Mesendoderm (in vitro differentiated cells): ENCODE data around the gene SSR2.
A peak's percentile ranks its signal among the peaks of the same experiment; 100 is the strongest.
"Not testable (repeated sequence)": the region's sequence is repeated elsewhere in the genome, so short reads cannot be mapped to it uniquely, and the experiment has no call there.

Source experiments
- DNase-seq: peaks from one replicate; pipeline ENCODE4 v3.0.0; 2013
- H2AK5ac ChIP-seq: 2 replicates; pipeline ENCODE4 v1.6.1; 2013; ENCODE audit warnings: low read length, inconsistent platforms
- H2BK120ac ChIP-seq: 2 replicates; pipeline ENCODE4 v1.6.1; 2013; ENCODE audit warnings: low read depth, mild to moderate bottlenecking, low read length, moderate library complexity, mixed read lengths
- H2BK15ac ChIP-seq: replicated peaks from 2 replicates; pipeline ENCODE4 v1.6.1; 2013; ENCODE audit warnings: low read depth, mild to moderate bottlenecking, moderate library complexity
- H2BK5ac ChIP-seq: 2 replicates; pipeline ENCODE4 v1.6.1; 2013; ENCODE audit warnings: low read length, inconsistent platforms
- H3K18ac ChIP-seq: 2 replicates; pipeline ENCODE4 v1.6.1; 2013; ENCODE audit warnings: mild to moderate bottlenecking, low read length, mixed read lengths
- H3K23ac ChIP-seq: one replicate; pipeline ENCODE4 v1.6.1; 2013; ENCODE audit warnings: low read length
- H3K27ac ChIP-seq: 2 replicates; pipeline ENCODE4 v1.5.1; 2013; ENCODE audit warnings: low read depth, mild to moderate bottlenecking, inconsistent platforms, low read length, moderate library complexity
- H3K27me3 ChIP-seq: 2 replicates; pipeline ENCODE4 v1.6.1; 2013; ENCODE audit warnings: low read length, control low read depth, mild to moderate bottlenecking, inconsistent platforms; ENCODE audit not compliant: insufficient read depth, poor library complexity
- H3K36me3 ChIP-seq: 2 replicates; pipeline ENCODE4 v1.6.1; 2013; ENCODE audit warnings: low read length, inconsistent platforms; ENCODE audit not compliant: control insufficient read depth, insufficient read depth
- H3K4ac ChIP-seq: one replicate; pipeline ENCODE4 v1.6.1; 2013; ENCODE audit warnings: low read depth, mild to moderate bottlenecking, low read length, moderate library complexity
- H3K4me1 ChIP-seq: 2 replicates; pipeline ENCODE4 v1.6.1; 2013; ENCODE audit warnings: low read depth, low read length, inconsistent platforms; ENCODE audit not compliant: control insufficient read depth
- H3K4me2 ChIP-seq: 2 replicates; pipeline ENCODE4 v1.6.1; 2013; ENCODE audit warnings: low read length
- H3K4me3 ChIP-seq: 2 replicates; pipeline ENCODE4 v1.5.1; 2013; ENCODE audit warnings: mild to moderate bottlenecking, low read length
- H3K56ac ChIP-seq: one replicate; pipeline ENCODE4 v1.6.1; 2013; ENCODE audit warnings: low read length
- H3K79me1 ChIP-seq: 2 replicates; pipeline ENCODE4 v1.6.1; 2013; ENCODE audit warnings: low read length, inconsistent platforms
- H3K79me2 ChIP-seq: 2 replicates; pipeline ENCODE4 v1.6.1; 2013; ENCODE audit warnings: mild to moderate bottlenecking, low read length; ENCODE audit not compliant: control insufficient read depth, insufficient read depth
- H3K9ac ChIP-seq: 2 replicates; pipeline ENCODE4 v1.6.1; 2013; ENCODE audit warnings: low read length, inconsistent platforms
- H4K5ac ChIP-seq: one replicate; pipeline ENCODE4 v1.6.1; 2013; ENCODE audit warnings: low read length
- H4K8ac ChIP-seq: one replicate; pipeline ENCODE4 v1.6.1; 2013; ENCODE audit warnings: low read depth, mild to moderate bottlenecking, control low read depth, low read length, moderate library complexity
- WGBS: extraction: QIAGEN DNeasy Blood & Tissue Kit; methylation state at CpG from one replicate; pipeline ENCODE4 v1.1.7; 2013; ENCODE audit warnings: low lambda C conversion rate, missing lambda C conversion rate; ENCODE audit not compliant: insufficient coverage; ENCODE audit errors: extremely low coverage; 5-methylcytosine and 5-hydroxymethylcytosine counted together

SSR2 gene

DNA sequence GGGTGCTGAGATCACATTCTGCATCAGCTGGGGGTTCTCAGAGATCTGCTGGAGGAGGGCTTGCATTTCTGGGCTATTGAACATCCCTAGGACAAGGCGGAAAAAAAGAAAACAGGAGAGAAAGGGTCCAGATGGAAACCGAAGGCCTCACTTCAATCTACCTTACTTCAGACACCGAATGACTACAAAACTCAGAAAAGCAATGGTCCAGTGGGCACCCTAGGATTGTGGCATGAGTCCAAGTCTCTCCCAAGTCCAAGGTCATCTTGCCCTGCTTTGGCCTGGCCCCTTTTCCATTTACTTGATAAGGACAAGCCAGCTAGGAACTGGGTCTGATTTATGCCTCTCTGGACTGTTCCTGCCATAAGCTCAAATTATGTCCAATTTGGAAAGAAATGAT, 22.1 kb upstream of the SSR2 start:
- peaks cover 7% of the 10 kb centered on the region for H3K36me3 ChIP-seq
- no peak overlapping the region for H2BK5ac ChIP-seq
- no peak overlapping the region for H2AK5ac ChIP-seq
- no peak overlapping the region for H3K4me2 ChIP-seq
- no peak overlapping the region for H4K8ac ChIP-seq
- no peaks in the 10 kb centered on the region for H3K79me1 ChIP-seq
- H2BK120ac ChIP-seq, result no peak overlapping the region
- no peak overlapping the region for H3K23ac ChIP-seq
- no peak overlapping the region for H3K4ac ChIP-seq
- no peak overlapping the region for H3K56ac ChIP-seq
- H4K5ac ChIP-seq, result no peak overlapping the region
- H3K79me2 ChIP-seq, result no peaks in the 10 kb centered on the region
- no peak overlapping the region for H3K9ac ChIP-seq
- H3K18ac ChIP-seq, result no peak overlapping the region
- WGBS, result no CpG with 5 or more reads among the region's 3 CpGs
- H2BK15ac ChIP-seq, result no peak overlapping the region
- H3K27ac ChIP-seq, result no peak overlapping the region
- DNase-seq, result no peak
- no peaks in the 10 kb centered on the region for H3K27me3 ChIP-seq
- no peak overlapping the region for H3K4me3 ChIP-seq
- no peaks in the 10 kb centered on the region for H3K4me1 ChIP-seq

DNA sequence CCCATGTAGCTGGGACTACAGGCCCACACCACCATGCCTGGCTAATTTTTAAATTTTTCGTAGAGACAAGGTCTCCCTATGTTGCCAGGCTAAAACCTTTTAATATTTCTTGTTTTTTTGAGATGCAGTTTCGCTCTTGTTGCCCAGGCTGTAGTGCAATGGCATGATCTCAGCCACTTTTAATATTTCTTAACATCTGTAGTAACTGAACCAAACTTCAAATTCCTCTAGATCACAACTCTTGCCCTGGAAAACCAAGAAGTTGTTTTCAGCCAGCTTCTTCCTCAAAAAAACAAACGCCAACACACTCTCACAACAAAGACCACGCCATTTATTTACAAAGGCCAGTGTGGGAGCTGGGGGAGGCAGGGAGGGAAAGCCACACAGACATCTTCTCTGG, 14.2 kb upstream of the SSR2 start:
- H4K8ac ChIP-seq, H3K56ac ChIP-seq, DNase-seq, H2BK15ac ChIP-seq, H2BK5ac ChIP-seq, H3K79me1 ChIP-seq, H2BK120ac ChIP-seq, H3K36me3 ChIP-seq, H3K23ac ChIP-seq, H3K79me2 ChIP-seq, H3K9ac ChIP-seq, H3K18ac ChIP-seq, H3K27ac ChIP-seq, H2AK5ac ChIP-seq, H4K5ac ChIP-seq, H3K4ac ChIP-seq, H3K4me3 ChIP-seq, H3K4me2 ChIP-seq, H3K27me3 ChIP-seq, H3K4me1 ChIP-seq: not testable (repeated sequence)
- no CpG with 5 or more reads among the region's 4 CpGs for WGBS

DNA sequence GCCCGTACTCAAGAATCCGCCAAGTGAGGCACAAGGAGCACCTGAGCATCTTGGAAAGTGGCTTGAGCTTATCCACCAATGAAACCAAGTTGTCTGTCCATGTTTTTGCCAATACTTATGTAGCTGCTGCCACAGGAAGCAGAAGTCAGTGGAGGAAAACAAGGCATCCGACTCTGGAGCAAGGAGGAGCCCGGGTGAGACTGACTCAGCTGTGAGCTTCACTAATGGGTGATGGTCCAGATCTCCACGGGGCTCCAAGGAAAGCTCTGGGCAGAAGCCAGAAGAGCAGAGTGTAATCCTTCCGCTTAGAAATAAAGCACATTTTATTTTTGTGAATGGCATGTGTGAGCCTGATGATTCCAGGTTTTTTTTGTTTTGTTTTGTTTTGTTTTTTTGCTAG, 12.3 kb upstream of the SSR2 start:
- WGBS, result no CpG with 5 or more reads among the region's 6 CpGs
- no peaks in the 10 kb centered on the region for H3K79me1 ChIP-seq
- no peaks in the 10 kb centered on the region for H3K36me3 ChIP-seq
- H3K23ac ChIP-seq, result no peak overlapping the region
- H3K4me1 ChIP-seq, result no peaks in the 10 kb centered on the region
- H3K27me3 ChIP-seq, result no peaks in the 10 kb centered on the region
- H2AK5ac ChIP-seq, result no peak overlapping the region
- no peak overlapping the region for H2BK15ac ChIP-seq
- no peak for DNase-seq
- no peak overlapping the region for H3K56ac ChIP-seq
- H4K5ac ChIP-seq, result no peak overlapping the region
- no peak overlapping the region for H3K27ac ChIP-seq
- no peak overlapping the region for H2BK120ac ChIP-seq
- no peak overlapping the region for H3K4me2 ChIP-seq
- no peak overlapping the region for H4K8ac ChIP-seq
- no peak overlapping the region for H3K18ac ChIP-seq
- no peaks in the 10 kb centered on the region for H3K79me2 ChIP-seq
- no peak overlapping the region for H3K9ac ChIP-seq
- H3K4ac ChIP-seq, result no peak overlapping the region
- H2BK5ac ChIP-seq, result no peak overlapping the region
- H3K4me3 ChIP-seq, result no peak overlapping the region

DNA sequence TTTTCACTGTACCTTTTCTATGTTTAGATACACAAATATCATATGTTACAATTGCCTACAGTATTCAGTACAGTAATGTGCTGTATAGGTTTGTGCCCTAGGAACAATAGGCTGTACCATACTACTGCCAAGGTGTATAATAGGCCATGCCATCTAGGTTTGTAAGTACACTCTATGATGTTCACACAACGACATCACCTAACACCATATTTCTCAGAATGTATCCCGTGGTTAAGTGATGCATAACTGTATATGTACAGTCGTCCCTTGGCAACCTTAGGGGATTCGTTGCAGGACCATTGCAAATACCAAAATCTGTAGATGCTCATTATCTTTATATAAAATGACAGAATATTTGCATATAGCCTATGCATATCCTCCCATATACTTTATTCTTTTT, 5.8 kb upstream of the SSR2 start:
- Histone ChIP-seq H3K9ac (no peak overlapping the region), H2AK5ac (no peak overlapping the region), H3K79me1 (no peaks in the 10 kb centered on the region), H3K4ac (no peak overlapping the region), H4K8ac (no peak overlapping the region), H3K36me3 (no peaks in the 10 kb centered on the region), H3K4me3 (no peak overlapping the region), H3K23ac (no peak overlapping the region), H3K18ac (no peak overlapping the region), H3K56ac (no peak overlapping the region), H3K79me2 (no peaks in the 10 kb centered on the region), H3K4me1 (no peaks in the 10 kb centered on the region), H4K5ac (no peak overlapping the region), H3K4me2 (no peak overlapping the region), H2BK5ac (no peak overlapping the region), H2BK15ac (no peak overlapping the region), H3K27me3 (no peaks in the 10 kb centered on the region), H2BK120ac (no peak overlapping the region), H3K27ac (no peak overlapping the region)
- no CpG with 5 or more reads among the region's 4 CpGs for WGBS
- DNase-seq, result no peak

DNA sequence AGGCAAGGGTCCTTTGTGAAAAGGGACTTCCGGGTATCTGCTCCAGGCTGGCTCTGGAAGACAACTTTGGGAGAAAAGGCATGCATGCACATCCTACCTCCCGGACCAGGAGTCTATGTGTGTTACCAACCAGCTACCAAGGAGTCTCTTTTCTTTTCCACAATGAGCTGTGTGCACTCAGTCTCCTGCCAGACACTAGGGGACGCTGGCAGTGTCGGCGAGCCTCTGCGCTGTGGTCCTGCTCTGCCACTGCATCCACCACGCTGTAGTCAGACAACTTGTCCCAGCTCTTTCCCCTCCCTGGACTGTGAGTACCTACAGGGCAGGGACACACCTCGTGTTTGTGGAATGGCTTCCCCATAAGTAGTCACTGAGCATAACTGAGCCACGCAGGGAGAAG, 5.1 kb upstream of the SSR2 start:
- H2BK120ac ChIP-seq, result no peak overlapping the region
- DNase-seq, result peak; percentile 82
- WGBS, result no CpG with 5 or more reads among the region's 9 CpGs

DNA sequence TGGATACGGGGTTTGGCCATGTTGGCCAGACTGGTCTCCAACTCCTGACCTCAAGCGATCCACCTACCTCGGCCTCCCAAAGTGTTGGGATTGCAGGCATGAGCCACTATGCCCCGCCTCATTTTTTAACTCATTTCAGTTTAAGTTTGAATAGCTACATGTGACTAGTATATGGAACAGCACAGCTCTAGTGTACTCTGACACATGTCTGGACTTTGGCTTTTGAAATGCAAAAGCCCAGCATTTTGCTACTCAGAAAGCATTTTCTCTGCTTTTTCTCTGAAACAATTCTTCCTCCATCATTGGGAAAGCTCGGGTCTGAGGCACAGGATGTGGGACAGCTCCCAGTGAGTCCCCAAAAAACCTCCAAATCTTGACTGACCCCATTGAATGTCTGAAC, 4.0 kb upstream of the SSR2 start:
- Histone ChIP-seq H3K18ac (no peak overlapping the region), H3K4me3 (no peak overlapping the region), H2BK15ac (no peak overlapping the region), H3K79me1 (peaks cover 2% of the 10 kb centered on the region), H3K4me1 (peaks cover under 1% of the 10 kb centered on the region), H3K79me2 (peaks cover 7% of the 10 kb centered on the region), H3K36me3 (no peaks in the 10 kb centered on the region), H3K56ac (no peak overlapping the region), H4K5ac (no peak overlapping the region), H2BK5ac (no peak overlapping the region), H3K23ac (no peak overlapping the region), H3K27ac (no peak overlapping the region), H3K4ac (no peak overlapping the region), H3K4me2 (no peak overlapping the region), H2AK5ac (no peak overlapping the region), H3K27me3 (no peaks in the 10 kb centered on the region), H2BK120ac (no peak overlapping the region), H3K9ac (no peak overlapping the region), H4K8ac (no peak overlapping the region)
- DNase-seq, result no peak
- no CpG with 5 or more reads among the region's 5 CpGs for WGBS

More for the DNA sequence above, 5.1 kb upstream of the SSR2 start:
- H3K27me3 ChIP-seq, result no peaks in the 10 kb centered on the region
- H3K79me2 ChIP-seq, result no peaks in the 10 kb centered on the region
- H2BK5ac ChIP-seq, result no peak overlapping the region
- no peaks in the 10 kb centered on the region for H3K36me3 ChIP-seq
- no peak overlapping the region for H3K18ac ChIP-seq
- no peak overlapping the region for H2BK15ac ChIP-seq
- no peak overlapping the region for H3K4me2 ChIP-seq
- no peak overlapping the region for H3K9ac ChIP-seq
- no peak overlapping the region for H3K27ac ChIP-seq
- peak overlapping the region; percentile 6 for H3K56ac ChIP-seq
- H4K8ac ChIP-seq, result no peak overlapping the region
- no peak overlapping the region for H4K5ac ChIP-seq
- no peak overlapping the region for H3K4ac ChIP-seq
- H3K79me1 ChIP-seq, result no peaks in the 10 kb centered on the region
- H3K23ac ChIP-seq, result no peak overlapping the region
- H3K4me1 ChIP-seq, result no peaks in the 10 kb centered on the region
- H3K4me3 ChIP-seq, result no peak overlapping the region
- H2AK5ac ChIP-seq, result no peak overlapping the region
